SK-N-MC (cell line): ENCODE measurements around the gene HAUS5.
"Not testable (repeated sequence)": the region's sequence is repeated elsewhere in the genome, so short reads cannot be mapped to it uniquely, and the experiment has no call there.

ENCODE experiments used
- DNase-seq: peaks from one replicate; pipeline ENCODE4 v3.0.0-alpha.2; 2011; ENCODE audit warnings: low read depth, low spot score
- H3K27ac ChIP-seq: fragments of 200-600 bp; sonication (generic); 2 replicates; pipeline ENCODE4 v1.5.1; 2016; ENCODE audit warnings: mixed run types
- H3K36me3 ChIP-seq: fragments of 200-600 bp; sonication (generic); 2 replicates; pipeline ENCODE4 v1.6.1; 2017; ENCODE audit warnings: antibody characterized with exemption, low read length, mixed read lengths; ENCODE audit not compliant: insufficient read depth
- H3K4me3 ChIP-seq: fragments of 200-600 bp; sonication (generic); 2 replicates; pipeline ENCODE4 v1.5.1; 2016
- H3K9ac ChIP-seq: fragments of 200-600 bp; sonication (generic); 2 replicates; pipeline ENCODE4 v1.8.0; 2017; ENCODE audit warnings: mixed run types, mixed read lengths; ENCODE audit not compliant: insufficient read length
- H3K9me3 ChIP-seq: fragments of 200-600 bp; sonication (generic); 2 replicates; pipeline ENCODE4 v1.6.1; 2017; ENCODE audit warnings: low read depth, mild to moderate bottlenecking, antibody characterized with exemption, low read length, moderate library complexity, mixed read lengths
- EZH2 ChIP-seq: fragments of 200-600 bp; sonication (generic); IDR thresholded peaks from one replicate; pipeline ENCODE4 v1.6.1; 2017; ENCODE audit warnings: antibody characterized with exemption
- FOXP2 ChIP-seq: optimal IDR thresholded peaks from 2 replicates; pipeline ENCODE3; 2011; ENCODE audit warnings: mild to moderate bottlenecking, moderate library complexity; ENCODE audit not compliant: insufficient read depth; ENCODE audit errors: extremely low read length, control extremely low read depth
- POLR2AphosphoS5 ChIP-seq: IDR thresholded peaks from 2 replicates; pipeline ENCODE4 v1.6.1; 2012; ENCODE audit warnings: mild to moderate bottlenecking, low read depth, low read length, borderline replicate concordance

HAUS5 gene

DNA sequence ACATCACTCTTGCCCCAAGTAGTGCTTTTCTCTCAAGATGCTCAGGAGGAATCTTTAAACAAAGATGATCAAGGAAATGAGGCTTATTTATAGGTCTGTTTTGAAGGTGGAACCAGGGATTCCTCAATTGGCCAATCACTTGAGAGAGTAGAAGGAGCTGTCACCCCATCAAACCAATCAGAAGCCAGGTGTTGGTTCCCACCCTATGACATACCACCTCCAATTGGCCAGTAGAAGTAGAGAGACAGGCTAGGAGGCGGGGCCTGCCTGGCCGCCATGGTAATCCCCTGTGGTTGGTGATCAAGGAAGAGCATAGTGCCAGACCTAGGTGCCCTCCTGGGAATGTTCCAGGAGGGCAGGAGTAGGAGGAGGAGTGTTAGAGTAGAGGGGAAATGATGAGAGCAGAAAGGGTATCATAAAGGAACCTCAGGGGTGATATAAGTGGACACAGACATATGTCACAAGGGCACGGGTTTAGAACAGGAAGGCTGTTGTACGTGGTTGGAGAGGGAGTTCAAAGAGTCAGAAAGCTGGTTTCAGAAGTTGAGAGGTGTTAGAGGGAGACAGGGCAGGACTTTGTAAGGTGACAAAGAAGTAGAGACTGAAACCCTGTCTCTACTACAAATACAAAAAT is 16.1 kb upstream of the HAUS5 start:
- no peaks in the 10 kb centered on the region for H3K9me3 ChIP-seq
- no peak overlapping the region for H3K9ac ChIP-seq
- no peak overlapping the region for H3K27ac ChIP-seq
- TF ChIP-seq POLR2AphosphoS5 (no peak), EZH2 (no peak), FOXP2 (no peak)
- no peak overlapping the region for H3K4me3 ChIP-seq
- no peak for DNase-seq
- H3K36me3 ChIP-seq = no peaks in the 10 kb centered on the region

DNA sequence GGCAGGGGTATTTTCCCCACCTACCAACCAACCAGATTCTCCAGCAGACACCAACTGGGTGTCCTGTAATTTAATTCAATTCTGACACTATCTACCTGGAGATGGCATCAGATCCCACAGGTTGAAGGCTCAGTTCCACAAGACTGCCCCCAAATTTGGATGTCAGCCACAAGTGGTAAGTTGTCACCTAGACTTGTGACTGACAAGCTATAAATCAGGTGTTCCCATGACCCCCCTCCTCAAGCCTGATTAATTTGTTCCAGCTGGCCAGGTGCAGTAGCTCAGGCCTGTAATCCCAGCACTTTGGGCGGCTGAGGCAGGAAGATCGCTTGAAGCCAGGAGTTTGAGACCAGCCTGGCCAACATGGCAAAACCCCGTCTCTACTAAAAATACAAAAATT is 10.6 kb upstream of the HAUS5 start:
- no peak overlapping the region for H3K9ac ChIP-seq
- no peaks in the 10 kb centered on the region for H3K36me3 ChIP-seq
- no peak for TF ChIP-seq POLR2AphosphoS5
- TF ChIP-seq FOXP2 = no peak
- no peak for TF ChIP-seq EZH2
- H3K9me3 ChIP-seq = no peaks in the 10 kb centered on the region
- H3K4me3 ChIP-seq = no peak overlapping the region
- DNase-seq = no peak
- H3K27ac ChIP-seq = no peak overlapping the region

GRCh38 chr19:35604436-35604835 is 8.1 kb upstream of the HAUS5 start:
- not testable (repeated sequence) for H3K4me3 ChIP-seq, H3K9ac ChIP-seq, H3K9me3 ChIP-seq, H3K27ac ChIP-seq, H3K36me3 ChIP-seq, DNase-seq

DNA sequence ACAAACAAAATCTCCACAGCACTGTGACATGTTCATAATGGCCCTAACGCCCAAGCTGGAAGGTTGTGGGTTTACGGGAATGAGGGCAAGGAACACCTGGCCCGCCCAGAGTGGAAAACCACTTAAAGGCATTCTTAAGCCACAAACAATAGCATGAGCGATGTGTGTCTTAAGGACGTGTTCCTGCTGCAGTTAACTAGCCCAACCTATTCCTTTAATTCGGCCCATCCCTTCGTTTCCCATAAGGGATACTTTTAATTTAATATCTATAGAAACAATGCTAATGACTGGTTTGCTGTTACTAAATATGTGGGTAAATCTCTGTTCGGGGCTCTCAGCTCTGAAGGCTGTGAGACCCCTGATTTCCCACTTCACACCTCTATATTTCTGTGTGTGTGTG is 5.4 kb upstream of the HAUS5 start:
- H3K4me3 ChIP-seq, H3K9me3 ChIP-seq: not testable (repeated sequence)

GRCh38 chr19:35607661-35608060 is 4.9 kb upstream of the HAUS5 start:
- H3K9ac ChIP-seq = no peak overlapping the region
- no peaks in the 10 kb centered on the region for H3K9me3 ChIP-seq
- TF ChIP-seq EZH2 (no peak), FOXP2 (no peak), POLR2AphosphoS5 (no peak)
- no peak overlapping the region for H3K4me3 ChIP-seq
- H3K27ac ChIP-seq = no peak overlapping the region
- DNase-seq = no peak
- no peaks in the 10 kb centered on the region for H3K36me3 ChIP-seq

More for the DNA sequence above, 5.4 kb upstream of the HAUS5 start:
- not testable (repeated sequence) for H3K9ac ChIP-seq, H3K27ac ChIP-seq, DNase-seq, H3K36me3 ChIP-seq

DNA sequence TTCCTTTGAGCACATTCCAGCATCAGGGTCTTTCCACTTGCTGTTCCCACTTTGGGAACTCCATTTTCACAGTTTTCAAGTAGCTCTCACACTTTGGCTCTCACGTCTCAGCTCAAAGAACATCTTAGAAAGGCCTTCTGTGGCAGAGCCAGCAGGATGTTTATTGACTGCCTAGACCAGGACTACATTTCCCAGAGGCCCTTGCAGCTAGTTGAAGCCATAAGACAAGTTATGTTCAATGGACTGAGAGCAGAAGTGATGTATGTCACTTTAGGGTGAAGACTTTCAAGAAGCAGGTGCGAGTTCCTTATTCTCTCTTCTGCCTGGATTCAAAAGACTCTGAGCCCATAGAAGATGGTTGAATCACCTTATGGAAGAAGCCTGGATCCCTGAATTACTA is 4.3 kb upstream of the HAUS5 start:
- Histone ChIP-seq H3K9me3 (no peaks in the 10 kb centered on the region), H3K4me3 (no peak overlapping the region), H3K9ac (no peak overlapping the region), H3K27ac (no peak overlapping the region), H3K36me3 (no peaks in the 10 kb centered on the region)
- no peak for DNase-seq
- TF ChIP-seq POLR2AphosphoS5 (no peak), EZH2 (no peak)

DNA sequence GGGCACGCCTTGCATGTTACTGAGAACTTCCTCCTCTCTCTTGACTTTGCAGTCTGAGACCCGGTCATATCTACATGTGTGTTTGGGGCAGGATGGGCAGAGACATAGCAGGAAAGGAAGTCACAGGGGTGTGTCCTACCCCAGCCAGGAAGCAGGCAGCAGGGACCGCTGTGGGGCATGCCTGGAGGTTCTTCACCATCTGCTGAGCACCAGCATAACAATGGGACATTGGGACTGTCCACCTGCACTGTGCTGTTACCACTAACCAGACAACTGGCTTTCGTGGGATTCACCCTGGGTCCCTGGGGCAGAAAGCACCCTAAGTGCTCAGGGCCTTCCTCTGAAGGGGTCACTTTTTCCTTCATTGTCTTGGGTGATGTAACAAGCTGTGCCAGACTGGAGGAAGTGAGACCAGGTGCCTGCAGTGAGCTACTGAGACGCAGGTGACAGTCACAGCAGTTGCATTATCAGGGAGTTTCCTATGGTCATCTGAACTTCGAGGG is 2.6 kb upstream of the HAUS5 start:
- Histone ChIP-seq H3K9ac (no peak overlapping the region), H3K9me3 (no peaks in the 10 kb centered on the region), H3K27ac (no peak overlapping the region), H3K36me3 (no peaks in the 10 kb centered on the region), H3K4me3 (no peak overlapping the region)
- DNase-seq = no peak
- no peak for TF ChIP-seq POLR2AphosphoS5
- TF ChIP-seq FOXP2 = no peak
- no peak for TF ChIP-seq EZH2

DNA sequence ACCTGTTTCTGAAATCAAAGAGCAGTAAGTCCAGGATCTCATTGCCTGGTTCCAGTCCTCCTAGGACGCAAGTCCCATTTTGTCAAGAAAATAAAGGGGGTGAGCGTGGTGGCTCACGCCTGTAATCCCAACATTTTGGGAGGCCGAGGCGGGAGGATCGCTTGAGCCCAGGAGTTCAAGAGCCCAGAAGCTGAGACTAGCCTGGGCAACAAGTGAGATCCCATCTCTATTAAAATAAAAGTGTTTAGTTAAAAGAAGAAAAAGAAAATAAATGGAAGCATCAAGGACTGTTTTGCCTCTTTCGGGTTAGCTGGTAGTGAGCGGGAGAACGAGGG is 344 bp upstream of the HAUS5 start:
- no peaks in the 10 kb centered on the region; the same call in 1 of the 2 replicates for H3K36me3 ChIP-seq
- peak overlapping the region; percentile 64 for H3K9ac ChIP-seq
- H3K4me3 ChIP-seq = peak overlapping the region; percentile 97
- DNase-seq = no peak
- H3K27ac ChIP-seq = no peak overlapping the region
- no peaks in the 10 kb centered on the region for H3K9me3 ChIP-seq
- TF ChIP-seq EZH2 (no peak), POLR2AphosphoS5 (no peak), FOXP2 (no peak)

DNA sequence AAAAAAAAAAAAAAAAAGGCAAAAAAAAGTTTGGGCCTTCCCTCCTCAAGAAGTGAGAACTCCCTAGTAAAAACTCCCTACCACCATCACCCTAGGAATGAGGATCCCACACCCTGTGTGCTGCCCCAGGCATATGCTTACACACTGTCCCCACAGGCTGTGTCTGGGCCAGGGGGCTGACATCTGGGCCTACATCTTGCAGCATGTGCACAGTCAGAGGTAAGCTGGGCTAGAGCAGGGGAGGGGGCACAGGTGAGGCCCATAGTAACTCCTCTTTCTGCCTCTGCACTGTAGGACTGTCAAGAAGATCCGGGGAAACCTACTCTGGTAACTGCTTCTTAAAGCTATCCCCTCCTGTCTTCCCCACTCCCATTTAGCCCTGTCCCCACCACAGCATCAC is 1.0 kb downstream of the HAUS5 start:
- H3K9ac ChIP-seq = no peak overlapping the region
- no peak for DNase-seq
- TF ChIP-seq FOXP2 (no peak), POLR2AphosphoS5 (no peak), EZH2 (no peak)
- no peak overlapping the region for H3K27ac ChIP-seq
- H3K36me3 ChIP-seq = no peaks in the 10 kb centered on the region; the same call in 1 of the 2 replicates
- H3K4me3 ChIP-seq = peak overlapping the region; percentile 97
- H3K9me3 ChIP-seq = no peaks in the 10 kb centered on the region

DNA sequence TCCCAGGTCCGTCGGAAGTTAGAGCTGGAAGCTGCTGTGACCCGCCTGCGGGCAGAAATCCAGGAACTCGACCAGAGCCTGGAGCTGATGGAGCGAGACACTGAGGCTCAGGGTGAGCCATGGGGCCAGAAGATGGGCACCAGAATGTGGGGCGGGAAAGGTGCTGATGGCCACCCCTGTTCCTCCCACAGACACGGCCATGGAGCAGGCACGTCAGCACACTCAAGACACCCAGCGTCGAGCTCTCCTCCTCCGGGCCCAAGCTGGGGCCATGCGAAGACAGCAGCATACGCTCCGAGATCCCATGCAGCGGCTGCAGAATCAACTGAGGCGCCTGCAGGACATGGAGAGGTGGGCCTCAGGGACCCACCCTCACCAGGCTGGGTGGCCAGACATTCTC is 2.5 kb downstream of the HAUS5 start:
- no peaks in the 10 kb centered on the region; the same call in 1 of the 2 replicates for H3K36me3 ChIP-seq
- no peak for DNase-seq
- no peaks in the 10 kb centered on the region for H3K9me3 ChIP-seq
- TF ChIP-seq FOXP2 = no peak
- no peak for TF ChIP-seq POLR2AphosphoS5
- no peak for TF ChIP-seq EZH2
- H3K9ac ChIP-seq = no peak overlapping the region
- H3K27ac ChIP-seq = no peak overlapping the region
- H3K4me3 ChIP-seq = no peak overlapping the region
